B cell (primary cell): ENCODE data around the gene CFB.

Experiments
- EZH2 ChIP-seq: IDR thresholded peaks from 2 replicates; pipeline ENCODE4 v1.6.1; 2012; ENCODE audit warnings: borderline replicate concordance, low read depth, mild to moderate bottlenecking, moderate library complexity, low read length; ENCODE audit not compliant: insufficient read depth, poor library complexity, severe bottlenecking
- TF ChIP-seq, protein P1 (sequence below): fragments of 200-600 bp; IDR thresholded peaks from one replicate; pipeline ENCODE4 v1.8.0; 2022; ENCODE audit warnings: antibody characterized with exemption, mild to moderate bottlenecking

DNA sequence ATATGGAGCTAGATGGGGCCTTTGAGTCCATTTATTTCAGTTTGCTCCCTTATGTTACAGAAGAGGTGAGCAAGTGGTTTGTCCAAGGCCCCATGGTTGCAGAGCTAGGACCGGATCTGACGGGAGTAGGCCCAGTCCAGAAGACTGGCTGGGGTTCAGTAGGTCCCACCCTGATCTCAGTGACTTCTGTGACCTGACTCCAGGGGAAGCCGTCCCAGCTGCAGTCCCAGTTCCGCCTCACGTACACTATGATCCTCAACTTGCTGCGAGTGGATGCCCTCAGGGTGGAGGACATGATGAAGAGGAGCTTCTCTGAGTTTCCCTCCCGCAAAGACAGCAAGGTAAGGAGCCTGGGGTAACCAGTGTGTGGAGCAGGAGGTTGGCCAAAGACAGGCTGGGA is 20.6 kb downstream of the CFB start:
- TF ChIP-seq, protein P1, sequence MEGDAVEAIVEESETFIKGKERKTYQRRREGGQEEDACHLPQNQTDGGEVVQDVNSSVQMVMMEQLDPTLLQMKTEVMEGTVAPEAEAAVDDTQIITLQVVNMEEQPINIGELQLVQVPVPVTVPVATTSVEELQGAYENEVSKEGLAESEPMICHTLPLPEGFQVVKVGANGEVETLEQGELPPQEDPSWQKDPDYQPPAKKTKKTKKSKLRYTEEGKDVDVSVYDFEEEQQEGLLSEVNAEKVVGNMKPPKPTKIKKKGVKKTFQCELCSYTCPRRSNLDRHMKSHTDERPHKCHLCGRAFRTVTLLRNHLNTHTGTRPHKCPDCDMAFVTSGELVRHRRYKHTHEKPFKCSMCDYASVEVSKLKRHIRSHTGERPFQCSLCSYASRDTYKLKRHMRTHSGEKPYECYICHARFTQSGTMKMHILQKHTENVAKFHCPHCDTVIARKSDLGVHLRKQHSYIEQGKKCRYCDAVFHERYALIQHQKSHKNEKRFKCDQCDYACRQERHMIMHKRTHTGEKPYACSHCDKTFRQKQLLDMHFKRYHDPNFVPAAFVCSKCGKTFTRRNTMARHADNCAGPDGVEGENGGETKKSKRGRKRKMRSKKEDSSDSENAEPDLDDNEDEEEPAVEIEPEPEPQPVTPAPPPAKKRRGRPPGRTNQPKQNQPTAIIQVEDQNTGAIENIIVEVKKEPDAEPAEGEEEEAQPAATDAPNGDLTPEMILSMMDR, result no peak
- no peak for TF ChIP-seq EZH2
